GM12872 (cell line): Measurements from ENCODE around the gene SLC13A5.

ENCODE experiments used
- CTCF ChIP-seq: IDR thresholded peaks from 3 replicates; pipeline ENCODE4 v1.5.1; 2011; ENCODE audit warnings: low read depth, mild to moderate bottlenecking, low read length, moderate library complexity; ENCODE audit not compliant: insufficient read depth

Gene SLC13A5

GRCh38 chr17:6710317-6710716 lies 2.9 kb downstream of the SLC13A5 start:
- TF ChIP-seq CTCF, result no peak

- no peak for TF ChIP-seq CTCF
Measured at GRCh38 chr17:6708357-6708961, 4.7 kb downstream of the SLC13A5 start.

- no peak for TF ChIP-seq CTCF
Measured at GRCh38 chr17:6706996-6707395, 6.2 kb downstream of the SLC13A5 start.

- no peak for TF ChIP-seq CTCF
Measured at GRCh38 chr17:6706499-6706898, 6.7 kb downstream of the SLC13A5 start.

GRCh38 chr17:6704470-6705052 lies 8.6 kb downstream of the SLC13A5 start:
- no peak for TF ChIP-seq CTCF

GRCh38 chr17:6703751-6704150 lies 9.4 kb downstream of the SLC13A5 start:
- TF ChIP-seq CTCF, result no peak

GRCh38 chr17:6702567-6703215 lies 10.5 kb downstream of the SLC13A5 start:
- TF ChIP-seq CTCF, result no peak
